ENCODE results near the gene PEPD. TPM values are rescaled to one million over a fixed set of nuclear protein-coding genes. Genes with fewer than 3 reads are reported as not detected.

PEPD gene
- total RNA-seq, 4 donors from 2014 or later: 92.6 to 323 (median 218) TPM

GRCh38 chr19:33412601-33413425, 108.8 kb downstream of the PEPD start:
- intact Hi-C loops (cut with DNase I; ENCODE audit: low total_unique reads): no loop called here
- Histone ChIP-seq H3K36me3 (no peaks in the 10 kb centered on the region), H3K9me3 (no peaks in the 10 kb centered on the region), H3K4me3 (no peak overlapping the region), H3K27me3 (no peaks in the 10 kb centered on the region), H3K27ac (no peak overlapping the region), H3K4me1 (peaks cover 0 to 9% (median 0%) of the 10 kb centered on the region in 4 donors)
- in situ Hi-C loops (cut with MboI; ENCODE audit: low pct_ligation_motif_present in 1 of 4, low pct_unique_long_range_greater_than_20kb in 1 of 4, low sequenced_read_pairs in 3 of 4): no loop called here
- TF ChIP-seq CTCF (IDR thresholded peaks at IDR 0.05): no peak
- no peak for TF ChIP-seq EP300 (IDR thresholded peaks at IDR 0.05; ENCODE audit: low read depth)
- no peak for TF ChIP-seq POLR2AphosphoS5 (IDR thresholded peaks at IDR 0.05)
- TF ChIP-seq POLR2A (IDR thresholded peaks at IDR 0.05): no peak
- peak; percentile 51 for DNase-seq
- WGBS, 2 donors (ENCODE audit: low coverage in 1 of 2): 48 to 60% methylated on average over 1 to 18 of the region's 18 CpGs

DNA sequence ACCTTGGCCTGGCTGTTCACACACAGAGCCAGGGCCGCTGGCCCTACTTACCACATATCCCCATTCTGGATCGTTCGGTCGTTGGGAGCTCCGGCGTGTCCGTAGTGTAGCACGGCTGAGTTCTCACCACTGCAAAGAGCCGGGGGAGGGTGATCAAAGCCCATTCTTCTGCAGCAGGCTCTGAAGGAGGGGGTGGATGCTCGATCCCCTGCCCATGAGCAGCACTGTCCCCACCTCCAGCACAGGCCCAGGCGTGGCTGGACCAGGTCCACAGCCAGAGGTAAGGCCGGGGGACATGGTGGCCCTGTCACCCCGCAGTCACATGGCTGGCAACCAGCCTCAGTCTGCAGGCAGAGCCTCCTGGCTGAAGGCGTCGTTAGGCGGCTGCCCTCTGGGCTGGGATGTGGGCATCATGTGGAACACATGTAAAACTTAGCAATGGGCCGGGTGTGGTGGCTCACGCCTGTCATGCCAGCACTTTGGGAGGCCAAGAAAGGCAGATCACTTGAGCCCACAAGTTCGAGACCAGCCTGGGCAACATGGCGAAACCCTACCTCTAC, 109.9 kb downstream of the PEPD start:
- intact Hi-C loops (cut with DNase I; ENCODE audit: low total_unique reads): no loop called here

GRCh38 chr19:33410915-33411401, 110.6 kb downstream of the PEPD start:
- DNase-seq: no peak
- TF ChIP-seq EP300 (IDR thresholded peaks at IDR 0.05; ENCODE audit: low read depth): no peak
- TF ChIP-seq CTCF (IDR thresholded peaks at IDR 0.05): no peak
- no peak for TF ChIP-seq POLR2A (IDR thresholded peaks at IDR 0.05)
- no peak for TF ChIP-seq POLR2AphosphoS5 (IDR thresholded peaks at IDR 0.05)
- H3K4me3 ChIP-seq: no peak overlapping the region
- peaks cover 0 to 5% (median 0%) of the 10 kb centered on the region in 4 donors for H3K4me1 ChIP-seq
- 83% methylated on average over 20 of the region's 21 CpGs; no CpG with 5 or more reads in 1 of the 2 donors for WGBS, 2 donors (ENCODE audit: low coverage in 1 of 2)
- H3K36me3 ChIP-seq: no peaks in the 10 kb centered on the region
- no peak overlapping the region for H3K27ac ChIP-seq
- in situ Hi-C loops (cut with MboI; ENCODE audit: low pct_ligation_motif_present in 1 of 4, low pct_unique_long_range_greater_than_20kb in 1 of 4, low sequenced_read_pairs in 3 of 4): no loop called here
- intact Hi-C loops (cut with DNase I; ENCODE audit: low total_unique reads): no loop called here
- H3K27me3 ChIP-seq: no peaks in the 10 kb centered on the region
- H3K9me3 ChIP-seq: no peaks in the 10 kb centered on the region

More for the DNA sequence above, 109.9 kb downstream of the PEPD start:
- Histone ChIP-seq H3K4me1 (peaks cover 0 to 9% (median 0%) of the 10 kb centered on the region in 4 donors), H3K27me3 (no peaks in the 10 kb centered on the region), H3K36me3 (no peaks in the 10 kb centered on the region), H3K4me3 (no peak overlapping the region), H3K9me3 (no peaks in the 10 kb centered on the region), H3K27ac (no peak overlapping the region)
- DNase-seq: no peak
- no peak for TF ChIP-seq EP300 (IDR thresholded peaks at IDR 0.05; ENCODE audit: low read depth)
- no peak for TF ChIP-seq POLR2A (IDR thresholded peaks at IDR 0.05)
- TF ChIP-seq POLR2AphosphoS5 (IDR thresholded peaks at IDR 0.05): no peak
- no peak for TF ChIP-seq CTCF (IDR thresholded peaks at IDR 0.05)
- WGBS, 2 donors (ENCODE audit: low coverage in 1 of 2): 88% methylated on average over 20 of the region's 20 CpGs; no CpG with 5 or more reads in 1 of the 2 donors
- in situ Hi-C loops (cut with MboI; ENCODE audit: low pct_ligation_motif_present in 1 of 4, low pct_unique_long_range_greater_than_20kb in 1 of 4, low sequenced_read_pairs in 3 of 4): no loop called here

GRCh38 chr19:33409906-33410685, 111.5 kb downstream of the PEPD start:
- H3K4me1 ChIP-seq: peaks cover 0 to 5% (median 0%) of the 10 kb centered on the region in 4 donors
- WGBS, 2 donors (ENCODE audit: low coverage in 1 of 2): 92% methylated on average over 27 of the region's 27 CpGs; no CpG with 5 or more reads in 1 of the 2 donors
- no peaks in the 10 kb centered on the region for H3K27me3 ChIP-seq

More at GRCh38 chr19:33409906-33410685, 111.5 kb downstream of the PEPD start:
- no peaks in the 10 kb centered on the region for H3K9me3 ChIP-seq
- no peak overlapping the region for H3K27ac ChIP-seq
- no peak overlapping the region for H3K4me3 ChIP-seq
- intact Hi-C loops (cut with DNase I; ENCODE audit: low total_unique reads) (no loop called here), in situ Hi-C loops (cut with MboI; ENCODE audit: low pct_ligation_motif_present in 1 of 4, low pct_unique_long_range_greater_than_20kb in 1 of 4, low sequenced_read_pairs in 3 of 4) (loop anchor here (5.0 kb wide), 1 partner anchor 173 kb away; no protein-coding TSS in a partner anchor)
- H3K36me3 ChIP-seq: no peaks in the 10 kb centered on the region
- TF ChIP-seq CTCF (IDR thresholded peaks at IDR 0.05) (no peak), POLR2A (IDR thresholded peaks at IDR 0.05) (no peak), POLR2AphosphoS5 (IDR thresholded peaks at IDR 0.05) (no peak), EP300 (IDR thresholded peaks at IDR 0.05; ENCODE audit: low read depth) (no peak)
- DNase-seq: no peak

Measured in transverse colon (tissue), 4 donors.